Ramos (cell line): ENCODE results near the gene PI4KA.
"Not testable (repeated sequence)": the region's sequence is repeated elsewhere in the genome, so short reads cannot be mapped to it uniquely, and the experiment has no call there.

ENCODE experiments used
- in situ Hi-C: fragments of 300-500 bp; cut with MboI; formaldehyde crosslinking; loops from one replicate; pipeline ENCODE4 v1.14.3; 2022; ENCODE audit warnings: low sequenced_read_pairs; ENCODE audit not compliant: unreplicated experiment

The PI4KA gene

DNA sequence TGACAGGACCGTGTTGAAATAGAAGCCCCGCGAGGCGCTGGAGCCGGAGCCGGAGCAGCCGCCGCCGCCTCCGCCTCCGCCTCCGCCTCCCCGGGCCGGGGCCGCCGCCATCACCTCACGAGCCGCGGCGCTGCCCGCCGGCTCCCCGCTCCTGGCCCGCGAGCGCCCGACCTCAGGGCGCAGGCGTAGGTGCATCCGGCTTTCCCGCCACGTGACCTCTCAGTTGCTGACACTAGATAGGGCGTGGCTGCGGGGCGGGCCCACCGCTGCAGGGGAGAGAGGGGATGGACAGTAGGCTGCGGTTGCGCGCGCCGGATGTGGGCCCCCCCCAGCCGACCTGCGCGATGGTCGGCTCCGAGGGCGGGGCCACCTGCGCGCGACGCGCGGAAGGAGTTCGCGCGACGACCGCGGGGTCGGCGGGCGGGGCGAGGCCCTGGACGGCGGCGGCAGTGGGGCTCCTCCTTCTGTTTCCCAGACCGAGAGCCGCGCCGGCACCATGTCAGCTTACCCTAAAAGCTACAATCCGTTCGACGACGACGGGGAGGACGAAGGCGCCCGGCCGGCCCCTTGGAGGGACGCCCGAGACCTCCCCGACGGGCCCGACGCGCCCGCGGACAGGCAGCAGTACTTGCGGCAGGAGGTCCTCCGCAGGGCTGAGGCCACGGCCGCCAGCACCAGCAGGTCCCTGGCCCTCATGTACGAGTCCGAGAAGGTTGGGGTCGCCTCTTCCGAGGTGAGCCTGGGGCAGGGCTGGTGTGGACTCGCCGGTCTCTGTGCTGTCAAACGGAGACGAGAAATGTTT, at the start of gene PI4KA, which contains the start of gene SNAP29:
TSS of gene PI4KA (minus strand) at position 197 of the 802 bp plus-strand sequence. CDS start at position 111, 86 bp downstream.
TSS of gene SNAP29 (plus strand) at position 393 of the 802 bp plus-strand sequence. CDS start at position 497, 104 bp downstream.
- in situ Hi-C loops: no loop called here

DNA sequence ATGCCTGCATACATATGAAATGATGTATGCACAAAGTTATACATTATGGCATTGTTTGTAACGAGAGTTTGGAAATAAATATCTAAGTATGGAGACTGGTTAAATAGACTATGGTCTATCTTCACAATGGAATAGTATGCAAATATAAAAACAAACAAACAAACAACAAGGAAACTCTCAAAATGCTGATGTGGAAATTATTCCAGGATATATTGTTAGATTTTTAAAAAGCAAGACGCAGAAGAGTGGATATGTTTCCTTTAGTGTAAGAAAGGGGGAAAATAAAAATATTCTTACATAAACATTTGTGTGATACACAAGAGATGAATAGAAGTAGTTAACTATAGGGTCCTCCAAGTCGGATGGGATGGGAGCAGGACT, 47.8 kb upstream of the PI4KA start:
- in situ Hi-C loops: no loop called here

GRCh38 chr22:20905415-20906386, 47.1 kb upstream of the PI4KA start:
- in situ Hi-C loops: no loop called here

- in situ Hi-C loops: no loop called here
Observed at GRCh38 chr22:20904980-20905355, 46.4 kb upstream of the PI4KA start.

- in situ Hi-C loops: no loop called here
Observed at GRCh38 chr22:20904008-20904979, 45.7 kb upstream of the PI4KA start.

DNA sequence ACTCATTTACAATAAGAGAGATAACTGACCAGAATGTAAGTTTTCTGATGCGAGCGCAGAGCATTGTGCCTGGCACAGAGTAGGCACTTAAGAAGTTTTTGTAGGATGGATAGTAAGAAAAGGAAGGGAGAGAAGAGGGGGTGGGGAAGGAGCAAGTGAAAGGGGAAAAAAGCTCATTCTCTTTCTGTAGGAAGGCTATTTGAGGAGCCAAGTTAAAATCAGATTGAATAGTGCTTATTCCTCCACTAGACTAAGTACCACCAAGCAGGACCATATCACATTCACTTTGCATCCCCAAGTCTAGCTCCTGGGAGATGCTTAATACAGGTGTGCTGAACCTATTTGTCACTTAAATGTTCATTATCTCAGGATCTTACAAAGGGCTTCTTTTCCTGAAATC, 44.5 kb upstream of the PI4KA start:
- in situ Hi-C loops: no loop called here

DNA sequence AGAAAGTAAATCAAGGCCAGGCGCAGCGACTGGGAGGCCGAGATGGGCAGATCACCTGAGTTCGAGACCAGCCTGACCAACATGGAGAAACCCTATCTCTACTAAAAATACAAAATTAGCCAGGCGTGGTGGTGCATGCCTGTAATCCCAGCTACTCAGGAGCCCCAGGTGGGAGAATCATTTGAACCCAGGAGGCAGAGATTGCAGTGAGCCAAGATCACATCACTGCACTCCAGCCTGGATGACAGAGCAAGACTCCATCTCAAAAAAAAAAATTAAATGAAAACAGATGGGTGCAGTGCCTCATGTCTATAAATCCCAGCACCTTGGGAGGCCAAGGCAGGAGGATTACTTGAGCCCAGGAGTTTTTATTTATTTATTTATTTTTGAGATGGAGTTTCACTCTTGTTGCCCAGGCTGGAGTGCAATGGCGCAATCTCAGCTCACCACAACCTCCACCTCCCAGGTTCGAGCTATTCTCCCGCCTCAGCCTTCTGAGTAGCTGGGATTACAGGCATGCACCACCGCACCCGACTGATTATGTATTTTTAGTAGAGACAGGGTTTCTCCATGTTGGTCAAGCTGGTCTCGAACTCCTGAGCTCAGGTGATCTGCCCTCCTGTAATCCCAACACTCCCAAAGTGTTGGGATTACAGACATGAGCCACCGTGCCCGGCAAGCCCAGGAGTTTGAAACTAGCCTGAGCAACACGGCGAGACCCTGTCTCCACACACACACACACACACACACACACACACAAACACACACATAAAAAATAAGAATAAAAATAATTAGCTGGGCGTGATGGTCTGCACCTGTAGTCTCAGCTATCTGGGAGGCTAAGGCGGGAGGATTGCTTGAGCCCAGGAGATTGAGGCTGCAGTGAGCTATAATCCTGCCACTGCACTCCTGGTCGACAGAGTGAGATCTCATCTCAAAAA, 42.8 kb upstream of the PI4KA start:
- in situ Hi-C loops: not testable (repeated sequence)

- in situ Hi-C loops: no loop called here
Observed at GRCh38 chr22:20899827-20900423, 41.3 kb upstream of the PI4KA start.

- in situ Hi-C loops: not testable (repeated sequence)
Observed at GRCh38 chr22:20897737-20898136, 39.1 kb upstream of the PI4KA start.

GRCh38 chr22:20890975-20891374, 32.4 kb upstream of the PI4KA start:
- in situ Hi-C loops: no loop called here

- in situ Hi-C loops: no loop called here
Observed at GRCh38 chr22:20889904-20890540, 31.4 kb upstream of the PI4KA start.

DNA sequence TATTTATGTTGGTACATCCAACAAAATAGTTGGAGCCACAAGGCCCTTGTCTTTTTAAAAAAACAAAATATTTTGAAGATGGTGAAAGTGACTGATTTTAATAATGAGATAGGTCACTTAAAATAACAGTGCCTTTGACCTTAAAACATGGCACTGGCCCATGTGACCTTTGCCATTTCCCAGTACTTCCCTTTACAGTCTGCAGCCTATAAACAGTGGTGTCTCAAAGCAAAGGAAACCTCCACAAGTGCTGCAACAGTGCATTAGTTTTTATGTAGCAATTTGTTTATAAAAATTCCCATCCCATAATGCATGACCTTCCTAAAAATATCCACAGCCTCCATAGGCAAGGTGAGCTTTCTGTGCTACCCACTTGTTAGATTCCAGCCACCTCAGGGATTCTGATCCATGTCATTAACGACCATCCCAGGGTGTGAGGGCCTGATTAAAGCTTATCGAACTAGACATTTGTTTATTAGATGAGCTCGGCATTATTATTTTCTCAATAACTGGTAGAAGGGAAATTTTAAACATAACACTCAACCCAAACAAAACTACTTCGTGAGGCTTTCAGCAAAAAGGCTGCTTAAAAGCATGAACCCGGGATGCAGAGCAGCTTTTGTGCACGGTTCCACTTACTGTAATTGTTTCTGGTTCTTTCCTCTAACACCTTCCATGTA, 30.6 kb upstream of the PI4KA start:
- in situ Hi-C loops: no loop called here

DNA sequence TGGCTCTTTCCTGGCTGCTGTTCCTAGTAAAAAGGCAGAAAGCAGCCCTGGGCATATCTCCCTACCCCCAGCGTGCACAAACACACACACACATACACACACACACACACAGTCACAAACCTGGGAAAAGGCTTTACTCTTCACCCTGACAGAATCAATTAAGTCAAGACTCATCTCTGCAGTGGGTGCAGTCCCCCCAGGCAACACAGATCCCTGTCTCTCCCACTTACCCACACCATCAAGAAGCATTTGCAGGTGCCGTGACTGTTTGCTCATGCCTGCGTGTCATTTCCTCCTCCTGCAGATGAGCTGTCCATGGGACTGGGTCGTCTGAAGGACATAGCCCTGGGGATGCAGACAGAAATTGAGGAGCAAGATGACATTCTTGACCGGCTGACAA, 28.8 kb upstream of the PI4KA start:
- in situ Hi-C loops: no loop called here

DNA sequence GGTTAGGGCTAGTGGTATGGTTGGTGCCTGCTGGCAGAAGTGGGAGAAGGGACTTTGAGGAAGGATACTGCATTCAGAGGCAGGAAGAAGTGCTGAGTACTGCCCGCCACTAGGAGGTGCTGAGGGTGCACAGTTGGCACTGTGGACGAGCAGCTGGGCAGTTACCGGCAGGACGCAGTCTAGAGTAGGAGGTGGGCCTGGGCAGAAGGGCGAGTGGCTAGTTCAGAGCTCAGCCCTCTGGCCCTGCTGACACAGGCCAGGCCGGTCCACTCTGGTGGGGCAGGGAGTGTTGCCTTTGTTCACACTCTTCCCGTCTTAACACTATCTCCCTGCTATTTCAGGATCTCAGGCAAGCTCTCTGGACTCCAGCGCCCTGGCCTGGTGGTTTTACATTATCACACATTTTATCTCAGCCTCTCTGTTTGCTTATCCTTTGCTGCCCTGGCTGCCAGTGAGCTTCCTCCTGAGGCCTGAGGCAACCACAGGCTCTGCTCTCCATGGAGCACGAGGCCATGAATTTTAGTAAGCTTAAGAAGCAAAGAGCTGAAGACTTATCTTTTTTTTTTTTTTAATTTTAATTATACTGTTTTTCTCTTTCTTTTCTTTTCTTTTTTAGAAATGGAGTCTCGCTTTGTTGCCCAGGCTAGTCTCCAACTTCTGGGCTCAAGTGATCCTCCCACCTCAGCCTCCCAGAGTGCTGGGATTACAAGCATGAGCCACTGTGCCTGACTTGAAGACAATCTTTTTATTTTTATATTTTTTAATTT, 27.1 kb upstream of the PI4KA start:
- in situ Hi-C loops: no loop called here

- in situ Hi-C loops: no loop called here
Observed at GRCh38 chr22:20885017-20885556, 26.5 kb upstream of the PI4KA start.

- in situ Hi-C loops: no loop called here
Observed at GRCh38 chr22:20884454-20884853, 25.8 kb upstream of the PI4KA start.
